Measurements from ENCODE around the gene TXNRD3. TPM values are rescaled to one million over a fixed set of nuclear protein-coding genes. Genes with fewer than 3 reads are reported as not detected.

TXNRD3 gene
- total RNA-seq, 1 experiment from 2014 or later: 22.5 TPM

DNA sequence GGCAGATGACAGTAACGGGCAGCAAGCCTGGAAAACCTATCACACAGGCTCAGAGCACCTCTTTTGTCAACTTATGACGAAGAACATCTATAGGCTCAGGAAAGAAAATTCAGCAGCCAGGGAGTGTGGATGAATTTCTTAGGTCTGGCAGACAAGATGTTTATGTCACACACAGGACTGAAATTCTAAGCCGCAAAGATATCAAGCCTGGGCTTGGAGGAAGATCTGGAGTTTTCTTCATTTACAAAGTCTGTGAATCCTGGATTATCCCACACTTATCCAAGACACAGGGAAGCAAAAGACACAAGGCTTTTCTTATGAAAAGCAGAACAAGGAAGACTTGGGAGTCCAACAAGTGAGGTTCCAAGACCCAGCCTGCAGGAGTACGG lies 25.7 kb upstream of the TXNRD3 start:
- ChIA-PET POLR2A (ENCODE audit: unreplicated experiment) (interaction anchor here (0.5 to 0.7 kb wide), 4 partner anchors 9 to 871 kb away, joined by 3 to 7 read pairs (median 5); no protein-coding TSS in a partner anchor), CTCF (interaction anchor here (0.9 to 1.3 kb wide), 4 partner anchors 10 to 308 kb away, joined by 3 to 5 read pairs (median 4); no protein-coding TSS in a partner anchor)
- no peak overlapping the region for H2AFZ ChIP-seq
- no peak for DNase-seq
- H3K9me2 ChIP-seq (ENCODE audit: insufficient read depth): no peaks in the 10 kb centered on the region; the same call in 1 of the 2 replicates
- BruUV-seq (replicated peaks): no TSS peak
- H3K4me3 ChIP-seq: no peak overlapping the region
- intact Hi-C loops (cut with micrococcal nuclease; ENCODE audit: unreplicated experiment): loop anchor here (1.0 kb wide), 1 partner anchor 302 kb away; no protein-coding TSS in a partner anchor
- no peaks in the 10 kb centered on the region for H3K4me1 ChIP-seq (replicated peaks; ENCODE audit: insufficient read depth)
- peaks cover 6% of the 10 kb centered on the region; the same call in 1 of the 2 replicates for H3K27me3 ChIP-seq (ENCODE audit: insufficient read depth, low read depth)
- no peaks in the 10 kb centered on the region for H3K36me3 ChIP-seq (ENCODE audit: low read depth)
- no peaks in the 10 kb centered on the region for H4K20me1 ChIP-seq (ENCODE audit: insufficient read depth)
- H3K4me2 ChIP-seq: no peak overlapping the region
- no peak overlapping the region for H3K27ac ChIP-seq
- TF ChIP-seq, protein P1, sequence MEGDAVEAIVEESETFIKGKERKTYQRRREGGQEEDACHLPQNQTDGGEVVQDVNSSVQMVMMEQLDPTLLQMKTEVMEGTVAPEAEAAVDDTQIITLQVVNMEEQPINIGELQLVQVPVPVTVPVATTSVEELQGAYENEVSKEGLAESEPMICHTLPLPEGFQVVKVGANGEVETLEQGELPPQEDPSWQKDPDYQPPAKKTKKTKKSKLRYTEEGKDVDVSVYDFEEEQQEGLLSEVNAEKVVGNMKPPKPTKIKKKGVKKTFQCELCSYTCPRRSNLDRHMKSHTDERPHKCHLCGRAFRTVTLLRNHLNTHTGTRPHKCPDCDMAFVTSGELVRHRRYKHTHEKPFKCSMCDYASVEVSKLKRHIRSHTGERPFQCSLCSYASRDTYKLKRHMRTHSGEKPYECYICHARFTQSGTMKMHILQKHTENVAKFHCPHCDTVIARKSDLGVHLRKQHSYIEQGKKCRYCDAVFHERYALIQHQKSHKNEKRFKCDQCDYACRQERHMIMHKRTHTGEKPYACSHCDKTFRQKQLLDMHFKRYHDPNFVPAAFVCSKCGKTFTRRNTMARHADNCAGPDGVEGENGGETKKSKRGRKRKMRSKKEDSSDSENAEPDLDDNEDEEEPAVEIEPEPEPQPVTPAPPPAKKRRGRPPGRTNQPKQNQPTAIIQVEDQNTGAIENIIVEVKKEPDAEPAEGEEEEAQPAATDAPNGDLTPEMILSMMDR (conservative IDR thresholded peaks at IDR 0.05): no peak
- TF ChIP-seq EZH2 (IDR thresholded peaks at IDR 0.05; ENCODE audit: low read depth): no peak
- H3K9me3 ChIP-seq (ENCODE audit: insufficient read depth, low read depth): no peaks in the 10 kb centered on the region
- H3F3A ChIP-seq (ENCODE audit: insufficient read depth, low read depth): no peaks in the 10 kb centered on the region
- no peaks in the 10 kb centered on the region for H3K79me2 ChIP-seq (ENCODE audit: low read depth)

DNA sequence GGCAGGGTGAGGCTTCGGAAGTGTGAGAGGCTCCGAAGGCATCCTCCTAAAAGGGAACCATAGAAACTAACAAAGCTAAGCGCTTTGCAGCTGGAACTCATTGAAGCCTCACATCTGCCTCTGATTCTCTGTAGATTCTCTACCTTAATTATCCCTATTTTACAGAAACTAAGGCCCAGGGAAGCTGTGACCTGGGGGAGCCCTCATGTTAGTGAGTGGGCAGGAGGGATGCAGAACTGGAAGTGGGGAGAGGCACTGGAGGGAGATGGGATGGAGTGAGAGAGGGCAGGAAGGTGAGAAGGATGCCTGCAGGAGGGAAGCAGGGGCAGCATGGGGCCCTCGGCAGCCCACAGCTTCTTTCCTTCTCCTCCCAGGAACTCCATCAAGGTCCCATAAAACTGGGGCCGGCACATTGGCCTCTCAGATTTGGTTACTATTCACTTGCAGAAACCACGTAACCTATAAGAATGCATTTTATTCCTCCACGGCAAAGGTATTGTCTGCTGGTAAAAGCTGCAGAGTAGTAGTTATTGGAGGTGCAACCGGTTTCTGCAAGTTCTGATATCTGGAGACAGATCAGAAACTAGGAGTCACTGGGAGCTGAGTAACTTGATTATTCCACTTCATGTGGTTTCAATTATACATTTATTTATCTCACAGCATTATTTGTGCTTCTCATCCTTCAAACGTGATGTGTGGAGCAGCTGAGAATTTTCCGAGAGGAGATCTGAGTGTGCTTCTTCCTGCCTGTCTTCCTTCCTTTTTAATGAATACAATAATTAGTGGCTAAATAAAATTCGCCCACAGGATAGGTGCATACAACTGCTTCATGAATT lies 25.1 kb upstream of the TXNRD3 start:
- no peak overlapping the region for H3K27ac ChIP-seq
- H3K4me1 ChIP-seq (replicated peaks; ENCODE audit: insufficient read depth): no peaks in the 10 kb centered on the region
- no peaks in the 10 kb centered on the region for H3K79me2 ChIP-seq (ENCODE audit: low read depth)
- TF ChIP-seq, protein P1 (conservative IDR thresholded peaks at IDR 0.05): no peak
- no peak for TF ChIP-seq EZH2 (IDR thresholded peaks at IDR 0.05; ENCODE audit: low read depth)
- H3F3A ChIP-seq (ENCODE audit: insufficient read depth, low read depth): no peaks in the 10 kb centered on the region
- DNase-seq: no peak
- intact Hi-C loops (cut with micrococcal nuclease; ENCODE audit: unreplicated experiment): loop anchor here (1.0 to 5.0 kb wide), 6 partner anchors 66 to 864 kb away; partner anchors contain the start of gene CHST13
- H3K27me3 ChIP-seq (ENCODE audit: insufficient read depth, low read depth): peaks cover 6% of the 10 kb centered on the region; the same call in 1 of the 2 replicates
- ChIA-PET CTCF (interaction anchor here (0.6 to 1.3 kb wide), 5 partner anchors 10 to 308 kb away, joined by 3 to 15 read pairs (median 5); no protein-coding TSS in a partner anchor), POLR2A (ENCODE audit: unreplicated experiment) (interaction anchor here (0.5 to 0.6 kb wide), 2 partner anchors 9 to 872 kb away, joined by 3 to 5 read pairs; no protein-coding TSS in a partner anchor)
- H3K9me2 ChIP-seq (ENCODE audit: insufficient read depth): no peaks in the 10 kb centered on the region; the same call in 1 of the 2 replicates
- no peaks in the 10 kb centered on the region for H3K36me3 ChIP-seq (ENCODE audit: low read depth)
- no peaks in the 10 kb centered on the region for H4K20me1 ChIP-seq (ENCODE audit: insufficient read depth)
- no peak overlapping the region for H2AFZ ChIP-seq
- no peaks in the 10 kb centered on the region for H3K9me3 ChIP-seq (ENCODE audit: insufficient read depth, low read depth)
- H3K4me3 ChIP-seq: no peak overlapping the region
- BruUV-seq (replicated peaks): no TSS peak
- H3K4me2 ChIP-seq: no peak overlapping the region

DNA sequence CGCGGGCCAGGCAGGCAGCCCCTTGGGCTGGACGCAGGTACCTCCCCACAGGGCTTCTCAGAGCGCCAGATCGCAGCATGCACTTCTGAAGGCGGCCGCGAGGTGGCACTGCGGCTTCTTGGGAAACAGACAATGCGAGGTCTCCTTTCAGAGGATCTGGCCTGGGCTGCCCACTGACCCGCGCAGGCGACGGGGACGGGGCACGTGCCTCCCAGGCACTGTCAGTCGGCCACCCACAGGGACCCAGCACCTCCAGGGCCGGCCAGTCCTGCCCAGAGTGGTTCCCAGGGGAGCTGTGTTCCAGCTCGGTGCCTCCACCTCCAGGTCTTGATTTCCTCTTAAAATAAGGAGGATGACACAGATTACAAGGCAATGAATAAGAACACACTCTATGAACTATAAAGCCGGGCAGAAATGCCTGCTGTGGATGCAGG lies 24.4 kb upstream of the TXNRD3 start:
- ChIA-PET POLR2A (ENCODE audit: unreplicated experiment) (no interaction called here), CTCF (interaction anchor here (0.6 to 1.3 kb wide), 5 partner anchors 24 to 306 kb away, joined by 3 to 15 read pairs (median 3); no protein-coding TSS in a partner anchor)
- intact Hi-C loops (cut with micrococcal nuclease; ENCODE audit: unreplicated experiment): loop anchor here (1.0 to 5.0 kb wide), 5 partner anchors 67 to 865 kb away; partner anchors contain the start of gene CHST13
- H3K27me3 ChIP-seq (ENCODE audit: insufficient read depth, low read depth): peaks cover 12% of the 10 kb centered on the region
- H3K9me2 ChIP-seq (ENCODE audit: insufficient read depth): no peaks in the 10 kb centered on the region; the same call in 1 of the 2 replicates
- H3K4me3 ChIP-seq: no peak overlapping the region
- H3F3A ChIP-seq (ENCODE audit: insufficient read depth, low read depth): no peaks in the 10 kb centered on the region
- H2AFZ ChIP-seq: no peak overlapping the region
- DNase-seq: peak; percentile 59 to 88
- no peaks in the 10 kb centered on the region for H3K4me1 ChIP-seq (replicated peaks; ENCODE audit: insufficient read depth)
- no peaks in the 10 kb centered on the region for H4K20me1 ChIP-seq (ENCODE audit: insufficient read depth)
- no peaks in the 10 kb centered on the region for H3K79me2 ChIP-seq (ENCODE audit: low read depth)
- no peaks in the 10 kb centered on the region for H3K36me3 ChIP-seq (ENCODE audit: low read depth)
- H3K9me3 ChIP-seq (ENCODE audit: insufficient read depth, low read depth): no peaks in the 10 kb centered on the region
- peak overlapping the region; percentile 60 for H3K4me2 ChIP-seq
- no TSS peak for BruUV-seq (replicated peaks)
- no peak overlapping the region for H3K27ac ChIP-seq
- TF ChIP-seq, protein P1 (conservative IDR thresholded peaks at IDR 0.05): peak; percentile 97
- TF ChIP-seq EZH2 (IDR thresholded peaks at IDR 0.05; ENCODE audit: low read depth): no peak

Data from PC-9 (cell line).